Brain microvascular endothelial cell (primary cell): Measurements from ENCODE around the gene HAUS3.

Experiments
- DNase-seq: peaks from one replicate; pipeline ENCODE4 v3.0.0-alpha.2; 2020
- H3K27ac ChIP-seq: fragments of 250-450 bp; sonication (Bioruptor Pico); 2 replicates; pipeline ENCODE4 v1.5.1; 2020; ENCODE audit warnings: mild to moderate bottlenecking, moderate library complexity
- H3K27me3 ChIP-seq: fragments of 250-450 bp; sonication (Bioruptor Pico); replicated peaks from 2 replicates; pipeline ENCODE4 v1.5.1; 2020; ENCODE audit warnings: mild to moderate bottlenecking
- H3K36me3 ChIP-seq: fragments of 250-450 bp; sonication (Bioruptor Pico); replicated peaks from 2 replicates; pipeline ENCODE4 v1.5.1; 2020; ENCODE audit warnings: mild to moderate bottlenecking
- H3K4me3 ChIP-seq: 2 replicates; pipeline ENCODE4 v1.5.1; 2011; ENCODE audit warnings: low read depth, mild to moderate bottlenecking, control low read depth, low read length, moderate library complexity
- CTCF ChIP-seq: IDR thresholded peaks from 2 replicates; pipeline ENCODE4 v1.5.1; 2011; ENCODE audit warnings: low read depth, mild to moderate bottlenecking, moderate library complexity, low read length, control low read depth, inconsistent platforms; ENCODE audit errors: missing control alignments
- in situ Hi-C: cut with HindIII; loops from 2 replicates; pipeline ENCODE4 v1.10.0; 2017; ENCODE audit warnings: low sequenced_read_pairs, low pct_ligation_motif_present

The HAUS3 gene

GRCh38 chr4:2266181-2266580 is 24.3 kb upstream of the HAUS3 start:
- no peak for DNase-seq
- no peak overlapping the region for H3K4me3 ChIP-seq

GRCh38 chr4:2265113-2266110 is 23.5 kb upstream of the HAUS3 start:
- no peak for DNase-seq
- no peak overlapping the region for H3K27ac ChIP-seq
- H3K4me3 ChIP-seq = no peak overlapping the region
- H3K27me3 ChIP-seq = no peaks in the 10 kb centered on the region
- in situ Hi-C loops = no loop called here
- no peaks in the 10 kb centered on the region for H3K36me3 ChIP-seq
- peak; percentile 32 for TF ChIP-seq CTCF

More at GRCh38 chr4:2266181-2266580, 24.3 kb upstream of the HAUS3 start:
- no peak for TF ChIP-seq CTCF
- Histone ChIP-seq H3K27me3 (no peaks in the 10 kb centered on the region), H3K36me3 (no peaks in the 10 kb centered on the region), H3K27ac (no peak overlapping the region)
- in situ Hi-C loops = no loop called here

DNA sequence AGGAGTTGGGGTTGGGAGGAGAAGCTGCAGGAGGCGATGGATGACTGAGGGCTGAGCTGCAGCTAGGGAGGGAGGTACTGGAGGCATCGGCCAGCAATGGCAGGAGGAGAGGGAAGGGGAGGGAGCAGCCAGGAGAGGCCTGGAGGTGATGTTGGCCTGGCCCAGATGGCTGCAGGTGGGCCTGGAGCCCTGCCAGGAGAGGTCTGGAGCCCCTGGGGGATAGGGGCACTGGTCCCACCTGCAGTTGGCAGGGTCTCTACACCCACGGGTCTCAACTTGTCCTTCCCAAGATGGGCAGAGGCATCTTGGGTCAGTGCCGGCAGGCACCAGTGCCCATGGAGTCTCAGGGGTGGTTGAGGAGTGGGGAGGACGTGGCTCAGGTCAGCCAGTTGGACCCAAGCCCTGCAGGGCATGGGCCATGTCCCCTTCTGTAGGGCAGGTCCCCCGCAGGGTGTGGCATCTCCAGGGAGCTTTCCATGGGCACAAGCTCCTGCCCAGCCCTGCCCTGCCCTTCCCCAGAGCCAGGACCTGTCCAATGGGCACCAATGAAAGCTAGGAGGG is 22.6 kb upstream of the HAUS3 start:
- no peak for DNase-seq
- Histone ChIP-seq H3K36me3 (no peaks in the 10 kb centered on the region), H3K27me3 (no peaks in the 10 kb centered on the region), H3K4me3 (no peak overlapping the region), H3K27ac (no peak overlapping the region)
- in situ Hi-C loops = no loop called here
- no peak for TF ChIP-seq CTCF

DNA sequence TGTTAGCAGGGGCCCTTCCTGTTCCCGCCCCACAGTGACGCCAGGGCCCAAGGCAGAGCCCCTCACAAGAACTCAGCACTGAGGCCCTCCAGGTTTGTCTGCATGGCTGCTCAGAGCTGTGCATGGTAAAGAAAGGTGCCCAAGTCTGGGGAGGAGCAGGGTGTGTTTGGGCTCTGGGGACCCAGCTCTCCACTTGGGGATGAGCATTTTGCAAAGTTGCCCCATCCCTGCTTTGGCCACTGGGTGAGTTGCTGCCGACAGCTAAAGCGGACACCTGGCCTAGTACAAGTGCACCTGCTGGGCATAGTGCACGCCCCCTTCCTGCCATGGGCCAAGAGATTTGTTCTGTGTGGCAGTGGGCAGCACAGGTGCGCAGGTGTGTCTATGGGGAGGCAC is 22.0 kb upstream of the HAUS3 start:
- H3K27me3 ChIP-seq = no peaks in the 10 kb centered on the region
- in situ Hi-C loops = no loop called here
- no peak overlapping the region for H3K27ac ChIP-seq

DNA sequence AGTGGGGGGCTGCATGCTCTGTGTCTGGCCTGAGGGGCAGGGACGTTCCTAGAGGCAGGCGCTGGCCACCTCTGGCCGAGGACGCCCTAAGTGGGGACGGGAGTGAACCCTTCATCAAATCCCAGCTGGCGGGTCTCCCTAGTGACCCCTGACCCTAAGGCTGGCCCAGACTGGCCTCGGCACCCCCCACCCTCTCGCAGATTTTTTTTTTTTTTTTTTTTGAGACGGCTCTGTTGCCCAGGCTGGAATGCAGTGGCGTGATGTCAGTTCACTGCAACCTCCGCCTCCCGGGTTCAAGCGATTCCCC is 21.0 kb upstream of the HAUS3 start:
- in situ Hi-C loops = no loop called here
- H3K36me3 ChIP-seq = peaks cover 3% of the 10 kb centered on the region
- H3K27ac ChIP-seq = peak overlapping the region; percentile 91
- TF ChIP-seq CTCF = no peak
- H3K4me3 ChIP-seq = peak overlapping the region; percentile 60
- no peaks in the 10 kb centered on the region for H3K27me3 ChIP-seq
- DNase-seq = no peak

More for the DNA sequence above, 22.0 kb upstream of the HAUS3 start:
- H3K4me3 ChIP-seq = no peak overlapping the region
- no peak for DNase-seq
- H3K36me3 ChIP-seq = peaks cover 3% of the 10 kb centered on the region
- no peak for TF ChIP-seq CTCF
